CD14-positive monocyte (primary cell): ENCODE results near the gene ID4. TPM values are rescaled to one million over a fixed set of nuclear protein-coding genes. Genes with fewer than 3 reads are reported as not detected.

Experiments used
- DNase-seq, 3 donors: peaks; one replicate each; pipeline ENCODE4 v3.0.0-alpha.2; 2011 to 2022
- H2AFZ ChIP-seq: 2 replicates; pipeline ENCODE4 v1.6.0; 2012; ENCODE audit warnings: mild to moderate bottlenecking, low read depth, low read length, inconsistent platforms; ENCODE audit not compliant: insufficient read depth, poor library complexity, severe bottlenecking
- H3K27ac ChIP-seq, 2 donors: 1 replicate in 1 of 2; 2 replicates in 1 of 2; pipeline ENCODE4 v1.5.1; 2012 to 2013; ENCODE audit warnings: low read length in 2 of 2, control low read depth in 1 of 2, inconsistent platforms in 1 of 2, low read depth in 1 of 2, mild to moderate bottlenecking in 1 of 2
- H3K27me3 ChIP-seq, 2 donors: one replicate each; pipeline versions ENCODE4 v1.6.0 to v1.6.1; 2011 to 2013; ENCODE audit warnings: low read length in 2 of 2; ENCODE audit not compliant: control insufficient read depth in 2 of 2, insufficient read depth in 2 of 2
- H3K36me3 ChIP-seq, 2 donors: replicated peaks in 1 of 2; 1 replicate in 1 of 2; 2 replicates in 1 of 2; pipeline versions ENCODE4 v1.5.1 to v1.6.1; 2012 to 2013; ENCODE audit warnings: low read length in 2 of 2, control low read depth in 1 of 2, inconsistent platforms in 1 of 2, mild to moderate bottlenecking in 1 of 2; ENCODE audit not compliant: insufficient read depth in 2 of 2, control insufficient read depth in 1 of 2
- H3K4me1 ChIP-seq, 2 donors: 1 replicate in 1 of 2; 2 replicates in 1 of 2; pipeline versions ENCODE4 v1.5.1 to v1.6.1; 2012 to 2013; ENCODE audit warnings: low read length in 2 of 2, control low read depth in 1 of 2, inconsistent platforms in 1 of 2, mild to moderate bottlenecking in 1 of 2, moderate library complexity in 1 of 2; ENCODE audit not compliant: insufficient read depth in 2 of 2, control insufficient read depth in 1 of 2
- H3K4me2 ChIP-seq: replicated peaks from 2 replicates; pipeline ENCODE3; 2012; ENCODE audit warnings: low read length, moderate library complexity, mild to moderate bottlenecking; ENCODE audit not compliant: poor library complexity, severe bottlenecking; ENCODE audit errors: extremely low read depth
- H3K4me3 ChIP-seq, 3 experiments: fragments of 200-600 bp in 1 of 3; sonication (generic) in 1 of 3; replicated peaks in 1 of 3; 1 replicate in 2 of 3; 2 replicates in 1 of 3; pipeline ENCODE4 v1.5.1; 2011 to 2013; ENCODE audit warnings: low read length in 3 of 3, mild to moderate bottlenecking in 3 of 3, control low read depth in 2 of 3, low read depth in 2 of 3, inconsistent platforms in 1 of 3, moderate library complexity in 1 of 3
- H3K79me2 ChIP-seq: 2 replicates; pipeline ENCODE4 v1.6.0; 2012; ENCODE audit warnings: mild to moderate bottlenecking, control low read depth, inconsistent platforms, low read length, moderate library complexity; ENCODE audit not compliant: insufficient read depth
- H3K9ac ChIP-seq: 2 replicates; pipeline ENCODE4 v1.6.0; 2017; ENCODE audit warnings: low read length, mild to moderate bottlenecking; ENCODE audit not compliant: insufficient read depth, poor library complexity, severe bottlenecking
- H3K9me3 ChIP-seq, 2 donors: replicated peaks in 1 of 2; 1 replicate in 1 of 2; 2 replicates in 1 of 2; pipeline versions ENCODE4 v1.5.1 to v1.6.1; 2012 to 2013; ENCODE audit warnings: low read length in 2 of 2, control low read depth in 1 of 2; ENCODE audit not compliant: control insufficient read depth in 1 of 2, insufficient read depth in 1 of 2
- H4K20me1 ChIP-seq: 2 replicates; pipeline ENCODE4 v1.6.0; 2012; ENCODE audit warnings: mild to moderate bottlenecking, low read length, control low read depth, moderate library complexity; ENCODE audit not compliant: insufficient read depth
- H3K27ac Mint-ChIP-seq, 7 donors: one replicate each; pipeline ENCODE4 v1.8.0; 2020; ENCODE audit warnings: mild to moderate bottlenecking in 7 of 7, mixed read lengths in 7 of 7, moderate library complexity in 6 of 7, inconsistent platforms in 2 of 7
- H3K27me3 Mint-ChIP-seq, 3 donors: one replicate each; pipeline ENCODE4 v1.8.0; 2021 to 2022; ENCODE audit warnings: low read depth in 3 of 3, mild to moderate bottlenecking in 3 of 3, mixed read lengths in 3 of 3, moderate library complexity in 3 of 3, inconsistent platforms in 1 of 3
- H3K36me3 Mint-ChIP-seq, 2 donors: one replicate each; pipeline ENCODE4 v1.8.0; 2020; ENCODE audit warnings: mixed read lengths in 2 of 2, inconsistent platforms in 1 of 2, mild to moderate bottlenecking in 1 of 2
- H3K4me1 Mint-ChIP-seq: one replicate; pipeline ENCODE4 v1.8.0; 2020; ENCODE audit warnings: mild to moderate bottlenecking, mixed read lengths
- H3K4me3 Mint-ChIP-seq, 2 donors: one replicate each; pipeline ENCODE4 v1.8.0; 2020; ENCODE audit warnings: mild to moderate bottlenecking in 2 of 2, mixed read lengths in 2 of 2, moderate library complexity in 1 of 2
- H3K9me3 Mint-ChIP-seq, 7 donors: one replicate each; pipeline ENCODE4 v1.8.0; 2020 to 2022; ENCODE audit warnings: mixed read lengths in 7 of 7, mild to moderate bottlenecking in 6 of 7, moderate library complexity in 6 of 7, inconsistent platforms in 2 of 7
- WGBS: methylation state at CpG from one replicate; pipeline ENCODE4 v1.1.5; 2013; ENCODE audit warnings: missing lambda C conversion rate; ENCODE audit not compliant: insufficient coverage; 5-methylcytosine and 5-hydroxymethylcytosine counted together
- intact Hi-C, 2 donors: fragments of 100-400 bp; cut with micrococcal nuclease; formaldehyde crosslinking; loops; one replicate each; pipeline versions ENCODE4 v1.15.0 to v1.15.1; 2023
- polyA plus RNA-seq, 3 donors: library from polyadenylated mRNA; depleted of rRNA in 1 of 3; unstranded in 2 of 3; stranded (reverse) in 1 of 3; fragments of 300-500 nt in 2 of 3; fragments of >200 nt in 1 of 3; fragmentation: Illumina TruSeq in 2 of 3; gene quantifications; 1 replicate in 2 of 3; 2 replicates in 1 of 3; pipeline ENCODE4 v1.2.3, GENCODE V29; 2012 to 2021
- TF ChIP-seq, protein P1 (sequence below): fragments of 200-600 bp; IDR thresholded peaks from one replicate; pipeline ENCODE4 v1.8.0; 2022; ENCODE audit warnings: antibody characterized with exemption, mild to moderate bottlenecking

Gene ID4
- polyA plus RNA-seq, 3 donors, result not detected

DNA sequence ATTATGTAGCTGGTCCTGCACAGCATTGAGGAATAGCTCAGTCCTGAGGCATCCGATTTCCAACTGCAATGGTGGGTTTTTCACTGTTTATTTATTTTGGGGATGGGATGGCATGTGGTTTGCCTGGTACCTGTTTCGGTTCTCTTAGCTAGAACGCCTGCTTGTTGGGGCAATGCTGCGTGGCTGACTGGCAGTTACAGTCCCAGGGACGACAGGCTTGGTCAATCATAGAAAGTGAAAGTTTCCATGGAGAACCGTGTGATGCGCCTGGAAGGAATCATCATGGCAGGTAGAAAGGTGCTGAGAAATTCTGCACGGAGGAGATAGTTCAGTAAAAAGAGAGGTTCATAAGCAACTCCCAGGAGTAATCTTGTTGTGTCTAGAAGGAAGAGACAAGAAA, 18.4 kb downstream of the ID4 start:
- no peaks in the 10 kb centered on the region for H3K36me3 Mint-ChIP-seq
- DNase-seq, result no peak
- WGBS, result 97% methylated on average over 6 of the region's 8 CpGs
- H3K4me3 Mint-ChIP-seq, result no peak overlapping the region
- Histone ChIP-seq H3K4me2 (no peak overlapping the region), H4K20me1 (no peaks in the 10 kb centered on the region), H2AFZ (no peak overlapping the region), H3K79me2 (no peaks in the 10 kb centered on the region), H3K4me1 (no peaks in the 10 kb centered on the region), H3K9ac (no peak overlapping the region), H3K27ac (no peak overlapping the region), H3K27me3 (no peaks in the 10 kb centered on the region), H3K4me3 (no peak overlapping the region), H3K36me3 (no peaks in the 10 kb centered on the region), H3K9me3 (no peaks in the 10 kb centered on the region)
- no peaks in the 10 kb centered on the region for H3K4me1 Mint-ChIP-seq
- intact Hi-C loops, result no loop called here
- H3K9me3 Mint-ChIP-seq, result peaks cover 0 to 2% (median 0%) of the 10 kb centered on the region in 7 donors
- H3K27me3 Mint-ChIP-seq, result peaks cover 0 to 4% (median 0%) of the 10 kb centered on the region in 3 donors
- H3K27ac Mint-ChIP-seq, result no peak overlapping the region
- TF ChIP-seq, protein P1, sequence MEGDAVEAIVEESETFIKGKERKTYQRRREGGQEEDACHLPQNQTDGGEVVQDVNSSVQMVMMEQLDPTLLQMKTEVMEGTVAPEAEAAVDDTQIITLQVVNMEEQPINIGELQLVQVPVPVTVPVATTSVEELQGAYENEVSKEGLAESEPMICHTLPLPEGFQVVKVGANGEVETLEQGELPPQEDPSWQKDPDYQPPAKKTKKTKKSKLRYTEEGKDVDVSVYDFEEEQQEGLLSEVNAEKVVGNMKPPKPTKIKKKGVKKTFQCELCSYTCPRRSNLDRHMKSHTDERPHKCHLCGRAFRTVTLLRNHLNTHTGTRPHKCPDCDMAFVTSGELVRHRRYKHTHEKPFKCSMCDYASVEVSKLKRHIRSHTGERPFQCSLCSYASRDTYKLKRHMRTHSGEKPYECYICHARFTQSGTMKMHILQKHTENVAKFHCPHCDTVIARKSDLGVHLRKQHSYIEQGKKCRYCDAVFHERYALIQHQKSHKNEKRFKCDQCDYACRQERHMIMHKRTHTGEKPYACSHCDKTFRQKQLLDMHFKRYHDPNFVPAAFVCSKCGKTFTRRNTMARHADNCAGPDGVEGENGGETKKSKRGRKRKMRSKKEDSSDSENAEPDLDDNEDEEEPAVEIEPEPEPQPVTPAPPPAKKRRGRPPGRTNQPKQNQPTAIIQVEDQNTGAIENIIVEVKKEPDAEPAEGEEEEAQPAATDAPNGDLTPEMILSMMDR, result no peak

DNA sequence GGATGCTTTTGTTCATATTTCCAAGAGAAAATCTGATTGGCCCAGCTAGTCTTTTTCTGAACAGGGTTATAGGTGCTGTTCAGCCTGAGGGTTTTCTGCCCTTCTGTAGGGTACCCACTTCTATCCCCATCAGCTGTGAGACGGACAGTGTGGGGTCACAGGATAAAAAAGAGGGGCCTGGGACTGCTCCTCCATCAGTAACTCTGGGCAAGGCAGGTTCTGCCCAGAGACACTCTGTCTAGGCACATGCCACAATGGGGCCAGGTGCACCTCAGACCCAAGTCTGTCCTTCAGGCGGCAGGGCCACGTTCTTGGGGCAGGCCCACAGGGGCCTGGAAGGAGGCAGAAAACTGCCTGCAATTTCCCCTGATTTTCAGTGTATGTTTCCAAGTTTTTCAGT, 20.0 kb downstream of the ID4 start:
- no peaks in the 10 kb centered on the region for H3K27me3 Mint-ChIP-seq
- H3K36me3 ChIP-seq, result no peaks in the 10 kb centered on the region
- TF ChIP-seq, protein P1, result no peak

More for the DNA sequence above, 20.0 kb downstream of the ID4 start:
- peaks cover 0 to 2% (median 0%) of the 10 kb centered on the region in 7 donors for H3K9me3 Mint-ChIP-seq
- H3K4me3 ChIP-seq, result no peak overlapping the region
- H3K36me3 Mint-ChIP-seq, result no peaks in the 10 kb centered on the region
- H3K4me2 ChIP-seq, result no peak overlapping the region
- H3K9ac ChIP-seq, result no peak overlapping the region
- H2AFZ ChIP-seq, result no peak overlapping the region
- no peaks in the 10 kb centered on the region for H3K4me1 ChIP-seq
- no peaks in the 10 kb centered on the region for H3K27me3 ChIP-seq
- 96% methylated on average over 3 of the region's 3 CpGs for WGBS
- H3K4me3 Mint-ChIP-seq, result no peak overlapping the region
- no peaks in the 10 kb centered on the region for H3K79me2 ChIP-seq
- H4K20me1 ChIP-seq, result no peaks in the 10 kb centered on the region
- no peak overlapping the region for H3K27ac Mint-ChIP-seq
- H3K27ac ChIP-seq, result no peak overlapping the region
- no peaks in the 10 kb centered on the region for H3K4me1 Mint-ChIP-seq
- no peak for DNase-seq
- intact Hi-C loops, result no loop called here
- H3K9me3 ChIP-seq, result no peaks in the 10 kb centered on the region
